Hematopoietic multipotent progenitor cell treated with erythropoietin and hydrocortisone succinate and interleukin-3 and kit ligand, for 4 days (in vitro differentiated cells): ENCODE results near the gene DZIP3.

ENCODE experiments used
- DNase-seq: peaks from one replicate; pipeline ENCODE4 v3.0.0-alpha.2; 2015

DZIP3 gene

DNA sequence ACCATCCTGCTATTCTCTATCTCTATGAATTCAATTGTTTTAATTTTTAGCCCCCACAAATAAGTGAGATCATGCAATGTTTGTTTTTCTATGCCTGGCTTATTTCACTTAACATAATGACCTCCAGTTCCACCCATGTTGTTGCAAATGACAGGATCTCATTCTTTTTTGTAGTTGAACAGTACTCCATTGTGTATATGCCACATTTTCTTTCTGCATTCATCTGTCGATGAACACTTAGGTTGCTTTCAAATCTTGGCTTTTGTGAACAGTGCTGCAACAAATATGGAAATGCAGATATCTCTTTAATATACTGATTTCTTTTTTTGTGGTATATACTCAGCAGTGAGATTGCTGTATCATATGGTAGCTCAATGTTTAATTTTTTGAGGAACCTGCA, 108.9 kb downstream of the DZIP3 start:
- no peak for DNase-seq

- no peak for DNase-seq
Observed at GRCh38 chr3:108705045-108705444, 115.5 kb downstream of the DZIP3 start.

DNA sequence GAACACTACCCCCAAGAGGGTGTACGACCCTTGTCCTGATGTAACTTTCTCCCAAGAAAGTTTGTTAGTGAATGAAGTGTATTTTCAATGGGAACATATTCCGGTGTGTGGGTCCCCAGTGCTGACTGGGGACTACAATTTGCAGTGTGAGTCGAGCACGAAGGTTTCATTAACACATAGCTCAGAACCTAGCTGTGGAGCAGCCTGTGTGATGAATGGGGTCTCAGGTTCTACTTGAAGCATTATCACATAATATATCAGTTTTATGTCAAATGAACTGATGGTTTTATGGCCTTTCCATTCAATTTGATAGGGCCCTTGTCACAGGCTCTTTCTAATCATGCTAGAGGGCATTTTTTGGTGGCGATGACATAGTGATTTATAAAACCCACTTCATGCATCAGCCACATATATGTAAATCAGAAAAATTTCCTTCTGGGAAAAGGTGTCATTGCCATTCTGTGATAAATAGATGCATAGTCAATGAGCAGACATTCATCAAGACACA, 123.5 kb downstream of the DZIP3 start:
- no peak for DNase-seq

GRCh38 chr3:108713816-108714215, 124.3 kb downstream of the DZIP3 start:
- DNase-seq: no peak

- no peak for DNase-seq
Observed at GRCh38 chr3:108718454-108718853, 128.9 kb downstream of the DZIP3 start.

DNA sequence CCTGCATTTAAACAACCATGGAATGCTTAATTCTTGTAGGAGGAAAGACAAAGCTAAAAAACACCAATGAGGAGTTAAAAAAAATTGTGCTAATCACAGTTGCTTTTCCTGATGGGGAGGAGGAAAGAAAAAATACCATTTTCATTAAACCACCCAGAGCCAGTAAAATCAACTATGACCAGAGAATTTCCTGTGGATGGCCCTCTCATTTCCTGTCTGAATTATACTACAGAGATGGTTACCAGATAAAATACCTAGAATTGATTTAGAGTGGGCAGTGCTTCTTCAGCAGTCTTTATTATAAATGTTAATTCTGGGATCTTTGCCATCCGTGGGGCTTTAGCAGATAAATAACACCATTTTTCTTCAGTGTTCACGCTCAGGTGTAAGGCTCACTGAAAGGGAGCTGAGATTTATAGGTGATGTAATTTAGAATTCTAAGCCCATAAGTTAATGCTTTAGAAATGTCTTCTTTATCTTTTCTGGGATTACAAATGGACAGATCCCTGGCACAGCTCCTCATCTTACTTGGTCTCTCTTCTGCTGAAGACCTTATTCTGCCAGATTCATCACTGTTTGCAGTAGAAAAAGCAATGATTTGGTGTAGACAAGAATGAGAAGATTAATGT, 129.8 kb downstream of the DZIP3 start:
- no peak for DNase-seq

DNA sequence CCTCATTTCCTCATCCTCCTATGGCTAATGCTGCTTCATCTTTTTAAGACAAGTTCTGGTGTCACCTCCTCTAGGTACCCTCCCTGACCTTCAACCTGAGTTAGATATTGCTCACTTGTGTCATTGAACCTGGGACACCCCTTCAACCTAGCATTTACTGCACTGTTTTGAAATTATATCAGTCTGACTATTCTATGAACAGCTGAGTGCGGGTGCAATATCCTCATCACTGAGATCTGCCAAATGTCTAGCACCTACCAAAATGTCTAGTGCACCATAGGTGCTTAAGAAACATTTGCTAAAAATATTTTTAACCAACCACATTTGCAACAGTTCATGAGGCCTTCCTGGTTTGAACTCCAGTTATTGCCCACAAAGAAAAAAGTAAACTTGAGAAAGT, 133.2 kb downstream of the DZIP3 start:
- no peak for DNase-seq

DNA sequence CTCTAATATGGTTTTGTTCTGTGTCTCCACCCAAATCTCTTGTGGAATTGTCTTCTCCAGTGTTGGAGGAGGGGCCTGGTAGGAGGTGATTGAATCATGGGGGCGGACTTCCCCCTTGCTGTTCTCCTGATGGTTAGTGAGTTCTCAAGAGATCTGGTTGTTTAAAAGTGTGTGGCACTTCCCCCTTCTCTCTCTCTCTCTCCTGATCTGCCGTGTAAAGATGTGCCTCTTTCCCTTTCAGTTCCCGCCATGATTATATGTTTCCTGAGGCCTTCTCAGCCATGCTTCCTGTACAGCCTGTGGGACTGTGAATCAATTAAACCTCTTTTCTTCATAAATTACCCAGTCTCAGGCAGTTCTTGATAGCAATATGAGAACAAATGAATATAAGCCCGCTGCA, 134.6 kb downstream of the DZIP3 start:
- DNase-seq: no peak

DNA sequence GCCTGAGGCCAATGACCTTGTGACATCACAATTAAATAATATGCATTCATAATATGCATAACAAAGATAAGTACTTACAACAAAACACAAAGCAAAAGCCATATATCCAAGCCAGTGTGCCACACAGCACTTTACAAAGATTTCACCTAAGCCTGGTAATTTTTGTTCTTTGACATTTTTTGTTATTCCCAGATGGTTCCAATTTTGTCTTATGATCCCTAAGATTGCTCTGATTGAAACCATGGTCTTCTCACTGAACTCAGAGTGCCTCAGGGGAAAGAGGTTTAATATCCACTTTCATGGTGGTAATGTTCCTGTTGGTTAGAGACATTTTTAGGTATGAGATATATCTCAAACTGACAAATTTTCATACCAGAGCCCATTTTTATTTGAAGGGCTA, 138.6 kb downstream of the DZIP3 start:
- no peak for DNase-seq

GRCh38 chr3:108728934-108729333, 139.4 kb downstream of the DZIP3 start:
- DNase-seq: no peak

DNA sequence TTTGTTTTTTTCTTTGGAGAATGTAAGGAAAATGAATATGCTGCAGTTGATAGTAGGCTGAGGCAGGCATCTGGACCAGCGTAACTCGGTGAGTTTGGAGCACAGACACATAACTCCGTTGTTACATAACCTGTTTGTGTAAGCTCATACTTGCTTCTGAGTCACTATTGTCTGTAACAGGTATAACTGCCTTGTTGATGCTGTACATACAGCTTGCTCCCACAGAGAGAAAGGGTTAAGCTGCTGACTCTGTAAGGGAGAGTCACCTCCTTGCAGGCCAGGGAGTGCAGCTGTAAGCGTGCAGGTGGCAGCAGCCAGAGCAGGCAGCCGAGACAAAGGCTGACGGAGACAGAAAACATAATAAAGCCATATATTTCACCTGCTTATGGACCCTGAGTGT, 147.3 kb downstream of the DZIP3 start:
- DNase-seq: no peak

DNA sequence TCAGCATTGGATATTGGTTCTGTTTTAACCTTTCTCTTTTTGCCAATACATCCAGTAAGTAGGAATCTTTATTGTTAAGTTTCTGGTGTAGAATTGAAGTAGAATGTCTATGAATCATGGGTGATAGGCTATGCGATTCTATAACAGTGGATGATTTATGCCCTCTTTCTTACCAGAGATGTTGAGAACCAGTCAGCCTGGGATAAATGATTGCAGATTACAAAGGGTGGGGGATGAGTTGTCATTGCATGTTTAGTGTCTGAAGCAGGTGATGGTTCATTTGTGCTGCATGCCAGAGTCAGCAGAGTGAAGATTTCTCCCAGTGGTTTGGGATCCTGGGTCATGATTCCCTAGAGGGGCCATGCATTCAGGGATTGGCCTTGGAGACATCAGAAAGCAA, 153.4 kb downstream of the DZIP3 start:
- DNase-seq: no peak
